Eye (tissue), 1 donor: ENCODE data around the gene SF1.

Experiments
- DNase-seq: peaks from one replicate; pipeline ENCODE4 v3.0.0-alpha.2; 2015

SF1 gene

DNA sequence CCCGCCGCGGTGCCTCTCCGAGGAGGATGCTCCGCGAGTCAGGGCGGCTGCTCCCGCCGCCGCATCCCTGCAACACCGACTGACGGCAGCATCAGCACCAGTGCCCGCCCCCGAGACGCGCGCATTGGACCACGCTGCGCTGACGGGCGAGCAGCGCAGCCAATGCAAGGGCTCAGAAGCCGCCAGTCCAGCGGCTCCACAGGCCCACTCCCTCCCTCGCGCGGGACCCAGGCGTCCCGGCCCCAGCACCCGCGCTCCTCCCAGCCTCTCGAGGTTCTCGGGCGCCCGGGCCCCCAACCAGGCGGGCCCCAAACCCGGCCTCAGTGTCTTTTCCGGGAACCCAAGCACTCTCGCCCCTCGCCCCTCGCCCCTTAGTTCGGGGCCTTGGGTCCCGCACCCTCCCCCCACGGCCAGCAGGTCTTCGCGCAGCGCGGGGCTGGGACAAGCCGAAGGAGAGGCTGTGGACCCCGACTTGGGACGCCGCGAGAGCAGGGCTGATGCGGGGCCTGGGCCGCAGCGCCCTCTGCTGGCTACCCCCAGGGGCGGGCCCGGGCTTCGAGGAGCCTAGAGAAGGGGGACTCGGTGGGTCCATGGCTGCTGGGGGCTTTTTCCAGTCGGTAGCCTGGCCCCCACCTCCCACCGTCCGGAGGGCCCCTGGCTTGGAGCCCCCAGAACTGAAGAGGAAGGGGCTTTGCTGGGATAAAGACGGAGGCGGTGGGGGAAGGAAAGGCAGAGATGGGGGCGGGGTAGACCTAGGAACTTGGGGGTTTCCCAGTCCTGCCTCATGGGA is 55.0 kb downstream of the SF1 start, which contains the start of gene NRXN2:
NRXN2 (minus strand) TSS at position 81 of the 790 bp plus-strand sequence. CDS start 9,498 bp downstream, outside the sequence.
- peak; percentile 93 for DNase-seq

DNA sequence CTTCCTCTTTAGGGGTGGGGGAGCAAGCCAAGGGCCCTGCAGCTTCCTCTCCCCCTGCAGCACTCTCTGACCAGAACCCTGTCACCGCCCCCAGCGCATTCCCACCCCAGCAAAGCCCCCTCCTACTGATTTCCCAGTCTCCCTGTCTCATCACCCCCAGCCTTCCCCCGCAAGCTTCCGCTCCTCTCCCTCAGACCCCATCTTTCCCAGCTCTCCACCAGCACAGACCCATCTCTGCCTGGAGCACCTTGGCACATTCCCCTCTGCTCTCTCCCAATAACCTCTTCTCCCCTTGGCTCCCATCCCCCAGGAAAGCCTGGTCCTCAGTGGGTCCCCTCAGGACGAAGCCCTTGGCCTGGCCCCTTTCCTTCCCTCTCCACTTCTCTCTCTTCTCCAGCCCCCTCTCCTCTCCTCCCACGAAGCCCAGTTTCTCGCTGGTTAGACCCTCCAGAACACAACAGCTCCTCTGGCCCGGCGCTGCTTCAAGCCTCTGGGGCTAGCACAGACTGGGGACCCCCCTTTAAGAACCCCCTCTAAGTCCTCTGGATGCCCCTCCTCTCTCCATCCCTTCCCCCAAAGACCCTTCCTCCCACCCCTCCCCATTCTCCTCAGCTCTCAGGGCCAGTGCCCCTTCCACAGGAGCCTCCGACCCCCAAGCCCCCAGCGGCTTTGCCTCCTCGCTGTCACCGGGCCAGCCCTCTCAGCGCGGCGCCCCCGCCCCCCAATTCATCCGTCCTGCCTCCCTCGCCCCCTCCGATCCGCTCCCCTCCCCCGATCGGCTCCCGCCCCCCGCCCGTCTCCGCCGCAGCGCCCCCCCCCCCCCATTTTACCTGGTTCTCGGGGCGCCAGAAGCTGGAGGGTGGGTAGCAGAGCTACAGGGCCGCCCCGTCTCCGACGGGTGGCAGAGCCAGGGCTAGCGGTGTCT is 55.9 kb downstream of the SF1 start:
- peak; percentile 35 for DNase-seq

GRCh38 chr11:64721359-64721699 is 57.0 kb downstream of the SF1 start:
- no peak for DNase-seq

GRCh38 chr11:64720640-64721358 is 57.5 kb downstream of the SF1 start:
- no peak for DNase-seq

GRCh38 chr11:64720167-64720566 is 58.2 kb downstream of the SF1 start:
- no peak for DNase-seq

- no peak for DNase-seq
Measured at GRCh38 chr11:64719406-64719805, 58.9 kb downstream of the SF1 start.

DNA sequence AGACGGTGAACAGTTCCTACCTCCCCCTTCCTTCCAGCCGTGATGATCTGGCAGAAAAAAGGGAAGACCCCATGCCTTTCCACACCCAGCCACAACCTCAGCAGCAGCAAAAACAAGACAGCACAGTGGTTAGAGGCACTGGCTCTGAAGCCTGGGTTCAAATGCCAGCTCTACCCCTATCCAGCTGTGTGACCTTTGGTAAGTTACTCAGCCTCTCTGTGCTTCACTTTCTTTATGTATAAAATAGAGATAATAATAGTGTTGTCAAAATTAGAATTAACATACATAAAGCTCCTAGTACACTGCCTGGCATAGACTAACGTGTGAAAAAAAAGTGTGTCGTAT is 59.6 kb downstream of the SF1 start:
- DNase-seq, result no peak

- DNase-seq, result no peak
Measured at GRCh38 chr11:64718084-64718779, 60.1 kb downstream of the SF1 start.

GRCh38 chr11:64717268-64717578 is 61.1 kb downstream of the SF1 start:
- no peak for DNase-seq

GRCh38 chr11:64716473-64717267 is 61.7 kb downstream of the SF1 start:
- peak; percentile 21 for DNase-seq

DNA sequence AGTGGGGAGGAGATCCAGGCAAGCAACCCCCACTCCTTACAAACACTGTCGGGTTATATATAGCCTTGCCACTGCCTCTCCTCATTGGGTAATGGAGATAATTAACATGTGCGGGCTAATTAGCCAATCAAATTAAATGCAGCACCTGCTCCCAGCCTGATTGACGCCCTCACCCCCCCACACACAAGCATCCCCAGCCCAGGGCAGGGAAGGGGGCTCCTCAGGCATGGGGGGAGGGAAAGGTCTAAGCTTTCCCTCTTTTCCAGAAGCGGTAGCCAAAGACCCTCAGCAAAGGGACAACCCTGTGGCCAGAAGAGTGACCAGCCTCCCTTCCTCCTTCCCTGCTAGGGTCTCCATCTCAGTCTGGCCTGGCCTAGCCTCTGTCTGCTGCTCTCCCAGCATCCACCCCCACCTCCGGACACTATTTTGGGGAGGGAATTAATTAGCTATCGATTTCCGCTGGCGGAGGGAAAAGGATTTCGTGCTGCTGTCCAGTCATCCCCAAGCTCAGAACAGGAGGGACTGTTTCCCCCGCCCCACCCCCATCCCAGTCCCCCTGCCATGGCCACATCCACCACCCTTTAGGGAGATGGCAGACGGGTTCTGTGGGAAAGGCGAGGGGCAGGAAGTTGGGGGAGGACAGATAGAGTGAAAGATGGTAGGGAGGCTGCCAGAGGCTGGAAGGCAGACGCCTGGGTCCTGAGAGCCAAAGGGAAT is 62.4 kb downstream of the SF1 start:
- DNase-seq, result no peak

GRCh38 chr11:64715110-64715509 is 63.2 kb downstream of the SF1 start:
- no peak for DNase-seq

- DNase-seq, result no peak
Measured at GRCh38 chr11:64714666-64715065, 63.7 kb downstream of the SF1 start.
